GM18909 (cell line): Measurements from ENCODE around the gene CAPZB.

Source experiments
- ATAC-seq: cut with Tn5 transposase; IDR thresholded peaks from one replicate; pipeline ENCODE4 v1.9.1; 2021; ENCODE audit warnings: mild to moderate bottlenecking; ENCODE audit not compliant: unreplicated experiment, poor library complexity

The CAPZB gene

GRCh38 chr1:19300211-19300610 is 185.1 kb downstream of the CAPZB start:
- no peak for ATAC-seq

GRCh38 chr1:19294638-19295037 is 190.7 kb downstream of the CAPZB start:
- no peak for ATAC-seq

GRCh38 chr1:19289244-19289643 is 196.1 kb downstream of the CAPZB start:
- ATAC-seq, result no peak
